ENCODE measurements around the gene CADPS2. TPM values are rescaled to one million over a fixed set of nuclear protein-coding genes. Genes with fewer than 3 reads are reported as not detected.

CADPS2 gene
- total and polyA plus RNA-seq, 8 donors = 34.2 to 83.4 (median 64.6) TPM

- no peak for ATAC-seq
- H3K27me3 ChIP-seq = peaks cover 0 to 41% of the 10 kb centered on the region in 2 donors
- peak overlapping the region; percentile 6 to 8 for H3K27ac ChIP-seq
- intact Hi-C loops (cut with DNase I) = no loop called here
- no peaks in the 10 kb centered on the region for H3K36me3 ChIP-seq
- H3K4me3 ChIP-seq = peak overlapping the region in 1 of 2 donors; percentile 64
- DNase-seq = peak in 1 of 4 donors; percentile 34
- H3K4me1 ChIP-seq = peaks cover 14 to 21% of the 10 kb centered on the region in 2 donors
- H3K9me3 ChIP-seq = no peaks in the 10 kb centered on the region
- TF ChIP-seq CTCF (IDR thresholded peaks at IDR 0.05) = no peak
Observed at GRCh38 chr7:122883049-122883680, 3.1 kb downstream of the CADPS2 start.

- Histone ChIP-seq H3K27ac (peak overlapping the region in 1 of 2 donors; percentile 36), H3K36me3 (no peaks in the 10 kb centered on the region), H3K9me3 (no peaks in the 10 kb centered on the region), H3K4me1 (peaks cover 14 to 21% of the 10 kb centered on the region in 2 donors), H3K27me3 (peaks cover 0 to 24% of the 10 kb centered on the region in 2 donors), H3K4me3 (no peak overlapping the region)
- intact Hi-C loops (cut with DNase I) = no loop called here
- ATAC-seq (no peak), DNase-seq (no peak)
- no peak for TF ChIP-seq CTCF (IDR thresholded peaks at IDR 0.05)
Observed at GRCh38 chr7:122881324-122881723, 4.9 kb downstream of the CADPS2 start.

GRCh38 chr7:122869260-122869659 is 17.0 kb downstream of the CADPS2 start:
- ATAC-seq (no peak), DNase-seq (no peak)
- no peak for TF ChIP-seq CTCF (IDR thresholded peaks at IDR 0.05)
- Histone ChIP-seq H3K4me1 (no peaks in the 10 kb centered on the region), H3K27ac (no peak overlapping the region), H3K9me3 (peaks cover 0 to 21% of the 10 kb centered on the region in 2 donors), H3K4me3 (no peak overlapping the region), H3K36me3 (no peaks in the 10 kb centered on the region), H3K27me3 (no peaks in the 10 kb centered on the region)
- intact Hi-C loops (cut with DNase I) = no loop called here

- no peaks in the 10 kb centered on the region for H3K4me1 ChIP-seq
- intact Hi-C loops (cut with DNase I) = no loop called here
- DNase-seq (no peak), ATAC-seq (no peak)
- peaks cover 0 to 17% of the 10 kb centered on the region in 2 donors for H3K9me3 ChIP-seq
- H3K36me3 ChIP-seq = no peaks in the 10 kb centered on the region
- H3K27me3 ChIP-seq = no peaks in the 10 kb centered on the region
- no peak overlapping the region for H3K27ac ChIP-seq
- TF ChIP-seq CTCF (IDR thresholded peaks at IDR 0.05) = no peak
- no peak overlapping the region for H3K4me3 ChIP-seq
Observed at GRCh38 chr7:122867471-122867980, 18.7 kb downstream of the CADPS2 start.

GRCh38 chr7:122864838-122865237 is 21.4 kb downstream of the CADPS2 start:
- no peak overlapping the region for H3K4me3 ChIP-seq
- DNase-seq (no peak), ATAC-seq (no peak)
- H3K36me3 ChIP-seq = no peaks in the 10 kb centered on the region
- no peak for TF ChIP-seq CTCF (IDR thresholded peaks at IDR 0.05)
- peaks cover 0 to 15% of the 10 kb centered on the region in 2 donors for H3K9me3 ChIP-seq
- H3K27ac ChIP-seq = no peak overlapping the region
- intact Hi-C loops (cut with DNase I) = no loop called here
- H3K4me1 ChIP-seq = no peaks in the 10 kb centered on the region
- no peaks in the 10 kb centered on the region for H3K27me3 ChIP-seq
